HL-60 (cell line): ENCODE measurements around the gene CMTM8.

Experiments
- DNase-seq, 2 experiments: peaks; one replicate each; pipeline ENCODE4 v3.0.0-alpha.2; 2010 to 2020; ENCODE audit warnings: low read depth in 1 of 2, low spot score in 1 of 2
- H3K27ac ChIP-seq: fragments of 250-450 bp; sonication (Bioruptor Pico); replicated peaks from 2 replicates; pipeline ENCODE4 v1.5.1; 2020; ENCODE audit warnings: mild to moderate bottlenecking, moderate library complexity
- H3K27me3 ChIP-seq: fragments of 250-450 bp; sonication (Bioruptor Pico); 2 replicates; pipeline ENCODE4 v1.5.1; 2021; ENCODE audit warnings: mild to moderate bottlenecking, moderate library complexity; ENCODE audit not compliant: insufficient read depth, poor library complexity, severe bottlenecking
- H3K4me3 ChIP-seq: replicated peaks from 2 replicates; pipeline ENCODE4 v1.5.1; 2011; ENCODE audit warnings: mild to moderate bottlenecking, control low read depth, low read length; ENCODE audit not compliant: insufficient read depth
- CTCF ChIP-seq: IDR thresholded peaks from one replicate; pipeline ENCODE4 v1.5.1; 2011; ENCODE audit warnings: low read length, control low read depth, inconsistent platforms; ENCODE audit not compliant: insufficient read depth
- GABPA ChIP-seq: IDR thresholded peaks from 2 replicates; pipeline ENCODE4 v1.6.1; 2012; ENCODE audit warnings: low read depth
- POLR2AphosphoS5 ChIP-seq: IDR thresholded peaks from 2 replicates; pipeline ENCODE4 v1.6.1; 2012; ENCODE audit warnings: low read depth
- REST ChIP-seq: IDR thresholded peaks from 2 replicates; pipeline ENCODE4 v1.6.1; 2012; ENCODE audit warnings: low read depth; ENCODE audit not compliant: insufficient replicate concordance
- SPI1 ChIP-seq: IDR thresholded peaks from 2 replicates; pipeline ENCODE4 v1.6.1; 2012; ENCODE audit warnings: low read depth, mild to moderate bottlenecking, borderline replicate concordance

The CMTM8 gene

GRCh38 chr3:32290619-32291018 is 52.1 kb downstream of the CMTM8 start:
- Histone ChIP-seq H3K27ac (no peak overlapping the region), H3K27me3 (no peaks in the 10 kb centered on the region), H3K4me3 (no peak overlapping the region)
- TF ChIP-seq GABPA (no peak), SPI1 (no peak), CTCF (no peak), POLR2AphosphoS5 (no peak), REST (no peak)
- DNase-seq, result no peak

- Histone ChIP-seq H3K27ac (no peak overlapping the region), H3K27me3 (no peaks in the 10 kb centered on the region), H3K4me3 (no peak overlapping the region)
- no peak for TF ChIP-seq REST
- no peak for TF ChIP-seq CTCF
- TF ChIP-seq POLR2AphosphoS5, result no peak
- DNase-seq, result no peak
Measured at GRCh38 chr3:32292085-32292796, 53.8 kb downstream of the CMTM8 start.

- H3K27me3 ChIP-seq, result no peaks in the 10 kb centered on the region
- no peak overlapping the region for H3K4me3 ChIP-seq
- DNase-seq, result no peak
- no peak overlapping the region for H3K27ac ChIP-seq
- no peak for TF ChIP-seq REST
- no peak for TF ChIP-seq GABPA
- TF ChIP-seq POLR2AphosphoS5, result no peak
Measured at GRCh38 chr3:32293903-32294302, 55.4 kb downstream of the CMTM8 start.
